ENCODE data around the gene ABHD16B. TPM values are rescaled to one million over a fixed set of nuclear protein-coding genes. Genes with fewer than 3 reads are reported as not detected.
"Not testable (repeated sequence)": the region's sequence is repeated elsewhere in the genome, so short reads cannot be mapped to it uniquely, and the experiment has no call there.

The ABHD16B gene
- total RNA-seq, 1 donor from 2014 or later = not detected

GRCh38 chr20:63856098-63856511 is 5.2 kb upstream of the ABHD16B start:
- no peak for ATAC-seq

DNA sequence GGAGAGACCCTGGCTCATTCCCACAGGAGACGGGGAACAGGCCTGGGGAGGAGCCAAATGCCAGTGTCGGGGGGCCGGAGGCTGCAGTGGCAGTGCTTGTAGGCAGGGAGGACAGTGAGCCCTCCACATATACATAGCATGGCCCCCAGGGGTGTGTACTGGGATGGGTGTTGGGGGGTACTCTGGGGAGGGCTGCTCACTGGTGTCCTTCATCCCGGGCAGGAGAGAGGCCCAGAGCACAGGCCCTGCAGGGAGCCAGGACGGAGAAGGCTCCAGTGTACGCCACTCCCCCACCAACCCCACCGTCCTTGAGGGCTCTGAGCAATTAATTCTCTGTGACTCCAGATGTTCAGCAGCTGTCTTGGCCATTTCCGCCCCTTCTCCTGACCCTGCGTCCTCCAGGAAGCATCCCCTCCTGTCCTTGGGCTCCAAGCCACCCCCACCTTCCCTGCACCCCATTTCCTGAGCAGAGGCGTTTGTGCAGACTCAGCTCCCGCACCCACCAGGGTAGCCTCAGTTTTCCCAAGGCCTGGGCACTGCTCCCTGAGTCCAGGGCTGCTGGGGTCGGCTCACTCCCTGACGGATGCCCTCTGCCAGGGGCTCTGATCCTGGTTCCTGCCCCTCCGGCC is 3.4 kb upstream of the ABHD16B start:
- ATAC-seq = peak; percentile 2

DNA sequence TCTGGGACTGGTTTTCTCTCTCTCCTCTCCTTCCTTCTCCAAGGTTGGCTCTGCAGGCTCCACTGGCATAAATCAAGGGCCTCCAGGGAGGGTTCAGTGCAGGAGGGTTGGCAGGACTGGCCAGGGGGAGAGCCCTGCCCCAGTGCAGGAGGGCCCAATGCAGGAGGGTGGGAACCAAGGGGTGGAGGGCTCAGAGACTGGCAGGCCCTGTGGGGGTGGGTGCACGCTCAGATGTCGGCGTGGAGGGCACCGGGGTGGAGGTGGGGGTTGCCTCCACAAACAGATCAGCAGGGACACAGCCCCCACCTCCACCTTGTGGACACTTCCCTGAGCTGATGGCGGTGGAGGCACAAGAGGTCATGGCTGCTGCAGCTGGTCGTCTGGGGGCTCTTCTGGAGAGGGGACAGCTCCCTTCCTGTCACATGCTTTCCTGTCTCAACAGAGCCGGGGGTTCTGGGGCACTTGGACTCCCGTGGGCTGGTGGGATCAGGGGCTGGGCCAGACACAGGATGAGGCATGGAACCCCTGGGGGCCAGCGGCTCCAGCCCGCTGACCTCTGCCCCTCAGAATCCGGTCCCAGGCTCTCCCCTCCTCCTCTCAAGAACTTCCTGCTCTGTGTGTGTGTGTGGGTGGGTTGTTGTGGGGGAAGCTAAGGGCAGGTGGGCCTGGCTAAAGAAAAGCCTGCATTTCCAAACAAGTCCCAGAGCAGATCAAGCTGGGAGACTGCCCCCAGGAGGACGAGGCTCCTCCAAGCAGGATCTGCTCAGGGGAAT is 2.7 kb upstream of the ABHD16B start:
- ATAC-seq = peak; percentile 4

- ATAC-seq = no peak
Measured at GRCh38 chr20:63859166-63859699, 2.1 kb upstream of the ABHD16B start.

GRCh38 chr20:63860325-63861051 is 810 bp upstream of the ABHD16B start:
- no peak for ATAC-seq

GRCh38 chr20:63861981-63862901 is 943 bp downstream of the ABHD16B start:
- no peak for ATAC-seq

DNA sequence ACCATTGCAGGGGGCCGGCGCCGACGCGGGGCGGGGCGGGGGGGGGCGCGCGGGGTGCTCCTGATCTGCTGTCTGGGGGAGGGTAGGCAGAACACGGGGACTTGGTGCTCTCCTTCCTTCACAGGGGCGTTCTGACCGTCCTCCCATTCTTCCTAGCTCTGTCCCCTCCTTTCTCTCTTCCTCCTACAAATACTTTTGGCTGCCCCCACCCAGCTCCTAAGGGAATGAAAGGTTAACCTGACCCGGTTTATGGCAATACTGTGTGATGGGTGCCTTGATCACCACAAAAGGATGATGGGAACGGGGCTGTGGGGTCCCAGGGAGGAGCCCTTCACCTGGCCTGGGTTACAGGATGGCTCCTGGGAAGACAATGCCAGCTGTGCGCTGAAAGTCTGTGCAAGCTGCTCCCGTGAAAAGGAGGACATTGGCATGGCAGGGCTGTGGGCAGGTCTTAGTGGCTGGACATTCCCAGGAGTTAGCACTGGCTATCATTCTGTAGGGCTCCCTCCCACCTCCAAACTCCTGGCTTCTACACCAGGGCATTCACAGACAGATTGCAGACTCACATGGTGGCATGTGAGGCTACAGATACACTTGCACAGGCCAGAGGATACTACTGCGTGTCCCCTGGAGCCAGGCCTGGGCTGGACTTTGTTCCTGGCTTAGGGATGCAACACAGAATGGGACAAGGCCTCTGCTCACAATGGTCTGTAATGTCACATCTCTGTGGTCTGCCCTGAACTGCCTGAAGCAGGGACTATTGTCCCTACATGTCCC is 1.9 kb downstream of the ABHD16B start:
- no peak for ATAC-seq

GRCh38 chr20:63863798-63864544 is 2.7 kb downstream of the ABHD16B start:
- peak; percentile 72 for ATAC-seq

DNA sequence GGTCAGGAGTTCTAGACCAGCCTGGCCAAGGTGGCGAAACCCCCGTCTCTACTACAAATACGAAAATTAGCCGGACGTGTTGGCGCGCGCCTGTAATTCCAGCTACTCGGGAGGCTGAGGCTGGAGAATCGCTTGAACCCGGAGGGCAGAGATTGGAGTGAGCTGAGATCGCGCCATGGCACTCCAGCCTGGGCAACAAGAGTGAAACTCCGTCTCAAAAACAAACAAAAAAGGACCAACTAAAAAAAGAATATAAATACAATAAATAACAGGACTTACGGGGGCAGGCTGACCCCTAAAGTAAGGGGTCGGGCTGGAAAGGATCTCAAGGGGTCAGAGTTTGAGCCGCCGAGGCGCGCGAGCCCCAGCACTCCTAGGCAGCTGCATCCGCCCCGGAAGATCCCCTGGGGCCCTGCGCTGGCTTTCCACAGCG is 3.3 kb downstream of the ABHD16B start:
- no peak for ATAC-seq

GRCh38 chr20:63864978-63865640 is 3.8 kb downstream of the ABHD16B start, which contains the start of gene TPD52L2:
TSS of gene TPD52L2 (plus strand) at chr20:63865270. CDS start at chr20:63865366, 96 bp downstream.
- ATAC-seq = peak; percentile 86

GRCh38 chr20:63867042-63867441 is 5.7 kb downstream of the ABHD16B start:
- ATAC-seq = not testable (repeated sequence)

DNA sequence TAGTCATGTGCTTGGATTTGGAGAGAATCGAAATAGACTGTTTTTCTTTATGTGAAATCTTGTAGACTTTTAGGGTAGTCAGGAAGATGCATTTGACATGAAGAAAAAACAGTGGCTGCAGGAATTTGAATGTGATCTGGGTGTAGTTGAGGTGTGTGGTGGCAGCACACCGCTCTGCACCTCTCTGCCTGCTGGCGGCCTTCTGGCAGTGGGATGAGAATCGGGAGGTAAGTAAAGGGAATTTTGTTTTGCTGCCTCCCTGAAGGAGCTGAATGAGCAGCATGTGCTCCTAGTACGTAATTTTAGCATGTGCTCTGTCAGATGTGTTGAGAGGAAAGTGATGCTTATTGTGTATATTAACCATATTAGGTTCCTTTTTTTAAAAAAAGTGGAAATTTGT is 7.0 kb downstream of the ABHD16B start:
- ATAC-seq = no peak

DNA sequence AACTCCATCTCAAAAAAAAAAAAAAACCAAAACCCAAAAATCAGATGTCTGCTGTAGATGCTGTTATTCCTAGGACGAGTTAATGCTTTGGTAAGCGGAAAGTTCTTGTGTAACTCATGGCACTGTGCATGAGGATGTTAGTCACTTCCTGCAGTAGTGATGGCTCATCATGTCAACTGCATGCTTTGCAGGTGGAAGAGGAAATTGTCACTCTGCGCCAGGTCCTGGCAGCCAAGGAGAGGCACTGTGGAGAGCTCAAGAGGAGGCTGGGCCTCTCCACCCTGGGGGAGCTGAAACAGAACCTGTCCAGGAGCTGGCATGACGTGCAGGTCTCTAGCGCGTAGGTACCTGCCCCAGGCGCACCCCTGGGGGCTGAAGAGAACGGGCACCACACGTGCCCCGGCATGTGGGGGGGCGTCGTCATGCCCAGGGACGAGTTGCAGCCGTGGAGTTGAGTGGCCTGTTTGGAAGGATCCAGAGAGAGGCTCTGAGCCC is 12.2 kb downstream of the ABHD16B start:
- peak; percentile 95 for ATAC-seq

DNA sequence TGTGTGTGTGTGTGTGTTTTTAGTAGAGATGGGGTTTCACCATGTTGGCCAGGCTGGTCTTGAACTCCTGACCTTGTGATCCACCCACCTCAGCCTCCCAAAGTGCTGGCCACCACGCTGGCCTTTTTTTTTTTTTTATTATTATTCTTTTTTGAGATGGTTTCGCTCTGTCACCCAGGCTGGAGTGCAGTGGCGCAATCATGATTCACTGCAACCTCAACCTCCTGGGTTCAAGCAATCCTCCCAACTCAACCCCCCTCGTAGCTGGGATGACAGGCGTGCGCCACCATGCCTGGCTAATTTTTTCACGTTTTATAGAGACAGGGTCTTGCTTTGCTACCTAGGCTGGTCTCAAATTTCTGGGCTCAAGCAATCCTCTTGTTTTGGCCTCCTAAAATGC is 12.9 kb downstream of the ABHD16B start:
- not testable (repeated sequence) for ATAC-seq

GRCh38 chr20:63876489-63877036 is 15.3 kb downstream of the ABHD16B start:
- no peak for ATAC-seq

GRCh38 chr20:63877755-63878470 is 16.6 kb downstream of the ABHD16B start:
- no peak for ATAC-seq

GRCh38 chr20:63878899-63879663 is 17.8 kb downstream of the ABHD16B start:
- ATAC-seq = no peak

DNA sequence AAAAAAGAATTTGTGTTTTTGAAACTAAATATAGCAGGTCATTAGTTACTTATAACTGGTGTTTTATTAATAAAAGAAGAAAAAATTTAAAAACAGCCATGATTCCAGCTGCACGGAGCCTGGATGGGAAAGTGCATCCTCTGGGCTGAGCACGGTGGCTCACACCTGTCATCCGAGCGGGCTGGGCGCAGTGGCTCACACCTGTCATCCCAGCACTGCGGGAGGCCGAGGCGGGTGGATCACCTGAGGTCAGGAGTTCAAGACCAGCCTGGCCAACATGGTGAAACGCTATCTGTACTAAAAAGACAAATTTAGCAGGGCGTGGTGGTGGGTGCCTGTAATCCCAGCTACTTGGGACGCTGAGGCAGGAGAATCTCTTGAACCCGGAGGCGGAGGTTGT is 19.6 kb downstream of the ABHD16B start:
- ATAC-seq = not testable (repeated sequence)

All from esophagus mucosa (tissue), 1 donor.